LHCN-M2 (cell line): ENCODE results near the gene STK17B. TPM values are rescaled to one million over a fixed set of nuclear protein-coding genes. Genes with fewer than 3 reads are reported as not detected.

Experiments
- total RNA-seq: library from RNA; depleted of rRNA; stranded (reverse); fragments of >200 nt; gene quantifications from 2 replicates; pipeline ENCODE4 v1.2.3, GENCODE V29; 2014; rRNA removed

Gene STK17B
- total RNA-seq, 1 experiment from 2014 or later = 126 TPM

Other genes with a start within 250 kb of the STK17B start
- 0.26 and 0.86 TPM in 2 replicates for gene DNAH7, start 102.7 kb downstream of the STK17B start, total RNA-seq